Renal pelvis (tissue), 4 donors: ENCODE results near the gene RPH3AL. TPM values are rescaled to one million over a fixed set of nuclear protein-coding genes. Genes with fewer than 3 reads are reported as not detected.
"Not testable (repeated sequence)": the region's sequence is repeated elsewhere in the genome, so short reads cannot be mapped to it uniquely, and the experiment has no call there.

Experiments used
- DNase-seq: peaks from one replicate; pipeline ENCODE4 v3.0.0-alpha.2; 2013
- polyA plus RNA-seq, 3 donors: library from polyadenylated mRNA; unstranded; fragments of 120-200 nt; gene quantifications; one replicate each; pipeline ENCODE4 v1.2.1, GENCODE V29; 2013; ENCODE audit not compliant: insufficient read length in 3 of 3

Gene RPH3AL
- polyA plus RNA-seq, 3 donors, result 15.7 to 29.5 (median 23.1) TPM

DNA sequence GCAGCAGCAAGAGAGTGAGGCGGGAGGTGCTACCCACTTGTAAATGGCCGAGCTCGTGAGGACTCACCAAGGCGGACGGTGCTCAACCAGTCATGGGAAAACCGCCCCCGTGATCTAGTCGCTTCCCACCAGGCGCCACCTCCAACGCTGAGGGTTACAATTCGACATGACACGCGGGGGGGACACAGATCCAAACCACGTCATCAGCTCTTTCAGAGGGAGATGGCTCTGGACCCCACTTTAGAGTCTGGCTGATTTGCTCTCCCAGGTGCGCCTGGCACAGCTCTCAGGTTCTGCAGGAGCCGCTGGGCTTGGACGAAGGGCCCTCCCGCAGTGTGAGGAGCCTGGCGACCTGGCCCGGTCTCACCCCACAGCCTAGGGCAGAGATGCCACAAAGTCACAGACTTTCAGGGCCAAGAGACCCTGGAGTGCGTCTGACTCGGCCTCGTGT is 150.1 kb downstream of the RPH3AL start:
- no peak for DNase-seq

DNA sequence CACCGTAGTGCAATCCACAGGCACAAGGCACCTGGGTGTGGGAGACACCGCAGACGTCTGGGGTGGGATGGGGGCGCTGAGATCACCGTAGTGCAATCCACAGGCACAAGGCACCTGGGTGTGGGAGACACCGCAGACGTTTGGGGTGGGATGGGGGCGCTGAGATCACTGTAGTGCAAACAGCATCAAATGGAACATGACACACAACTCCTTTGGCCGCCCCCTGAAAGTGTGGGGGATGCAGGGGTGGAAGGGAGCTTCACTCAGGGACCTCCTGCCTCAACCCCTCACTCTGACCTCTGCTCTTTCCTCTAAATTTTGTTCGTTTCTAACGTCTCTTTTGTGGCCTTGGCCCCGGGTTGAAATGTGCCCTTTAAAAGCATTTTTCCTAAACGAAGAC is 150.9 kb downstream of the RPH3AL start:
- not testable (repeated sequence) for DNase-seq

DNA sequence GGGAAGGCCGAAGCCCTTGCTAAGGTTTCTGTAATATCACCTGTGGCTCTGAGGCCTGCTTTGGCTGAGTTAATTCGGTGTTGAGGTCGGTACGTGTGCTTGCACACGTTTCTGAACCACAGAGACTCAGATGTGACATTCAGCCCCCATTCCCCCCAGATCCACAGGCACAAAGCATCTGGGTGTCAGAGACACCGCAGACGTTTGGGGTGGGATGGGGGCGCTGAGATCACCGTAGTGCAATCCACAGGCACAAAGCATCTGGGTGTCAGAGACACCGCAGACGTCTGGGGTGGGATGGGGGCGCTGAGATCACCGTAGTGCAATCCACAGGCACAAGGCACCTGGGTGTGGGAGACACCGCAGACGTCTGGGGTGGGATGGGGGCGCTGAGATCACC is 151.3 kb downstream of the RPH3AL start:
- DNase-seq, result not testable (repeated sequence)

DNA sequence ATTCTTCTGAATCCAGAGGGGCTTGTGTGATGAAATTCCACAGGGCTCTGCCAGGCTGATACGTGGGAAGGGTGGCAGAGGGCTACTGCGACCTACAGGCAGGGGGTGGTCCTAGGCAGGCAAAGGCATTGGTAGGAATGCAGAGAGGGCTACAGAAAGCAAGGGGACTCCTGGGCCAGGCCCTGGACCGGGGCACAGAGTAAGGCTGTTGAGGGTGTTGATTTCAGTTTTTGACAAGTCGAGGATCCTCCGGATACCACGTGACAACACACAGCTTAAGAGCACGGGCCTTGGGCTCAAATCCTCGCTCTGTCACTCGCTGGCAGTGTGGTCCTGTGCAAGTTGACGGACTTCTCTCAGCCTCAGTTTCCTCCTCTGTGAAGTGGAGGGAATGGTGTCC is 152.0 kb downstream of the RPH3AL start:
- no peak for DNase-seq

DNA sequence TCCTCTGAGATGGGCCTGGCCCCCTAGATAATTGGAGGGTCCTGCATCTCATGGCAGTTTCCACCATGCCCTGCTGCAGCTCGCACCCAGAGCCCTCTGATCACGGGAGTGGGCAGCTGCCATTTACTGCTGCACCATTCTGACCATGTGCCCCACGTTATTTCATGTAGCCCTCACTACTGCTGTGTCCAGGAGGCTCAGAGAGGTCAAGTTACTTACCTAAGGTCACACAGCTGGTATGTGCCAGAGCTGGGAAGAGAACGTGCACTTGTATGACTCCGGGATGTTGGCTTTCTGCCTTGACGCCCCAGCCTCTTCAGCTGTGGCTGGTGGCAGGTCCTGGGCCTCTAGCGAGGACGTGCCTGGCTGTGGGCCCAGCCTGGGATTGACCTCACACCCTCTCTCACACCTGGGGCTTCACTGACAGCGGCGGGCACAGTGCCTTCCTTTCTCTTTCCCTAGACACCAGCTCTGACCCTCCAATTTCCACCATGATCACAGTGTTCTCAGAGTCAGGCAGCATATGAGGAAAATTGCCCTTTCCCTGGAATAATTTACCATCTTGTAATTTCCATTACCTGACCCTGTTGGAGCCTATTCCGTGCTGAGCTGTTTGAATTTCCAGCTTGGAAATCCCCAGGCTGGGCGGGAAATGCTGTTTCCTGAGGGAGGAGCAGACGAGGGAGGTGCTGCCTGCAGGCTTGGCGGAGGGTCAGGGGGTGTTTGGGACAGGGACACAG is 152.6 kb downstream of the RPH3AL start:
- no peak for DNase-seq

DNA sequence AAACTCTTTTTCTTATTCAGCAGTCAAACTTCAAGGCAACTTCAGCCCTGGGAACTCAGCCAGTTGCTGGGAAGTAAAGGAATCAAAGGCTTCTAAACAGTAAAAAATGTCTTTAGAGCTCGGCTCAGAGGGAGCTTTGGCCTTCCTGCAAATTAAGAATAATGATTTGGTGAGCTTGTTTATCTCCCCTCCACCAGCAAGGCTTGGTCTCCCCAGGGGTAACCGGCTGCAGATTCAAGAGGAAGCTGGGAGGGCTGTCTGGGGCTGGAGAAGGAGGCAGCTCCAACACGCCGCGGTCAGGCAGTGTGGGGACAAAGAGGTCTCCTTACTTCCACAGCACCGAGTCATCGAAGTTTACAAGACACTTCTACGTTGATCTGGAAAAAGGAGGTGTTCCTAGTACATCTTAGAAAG is 153.4 kb downstream of the RPH3AL start:
- no peak for DNase-seq

DNA sequence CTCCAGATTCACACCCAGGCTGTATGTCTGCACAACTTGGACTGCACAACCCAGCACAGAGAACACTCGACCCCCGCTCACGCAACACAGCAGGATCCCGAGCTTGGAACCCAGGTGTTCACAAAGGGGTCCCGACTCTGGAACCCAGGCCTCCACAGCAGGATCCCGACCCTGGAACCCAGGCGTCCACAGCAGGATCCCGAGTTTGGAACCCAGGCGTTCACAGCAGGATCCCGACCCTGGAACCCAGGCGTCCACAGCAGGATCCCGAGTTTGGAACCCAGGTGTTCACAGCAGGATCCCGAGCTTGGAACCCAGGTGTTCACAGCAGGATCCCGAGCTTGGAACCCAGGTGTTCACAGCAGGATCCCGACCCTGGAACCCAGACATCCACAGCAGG is 154.4 kb downstream of the RPH3AL start:
- not testable (repeated sequence) for DNase-seq

DNA sequence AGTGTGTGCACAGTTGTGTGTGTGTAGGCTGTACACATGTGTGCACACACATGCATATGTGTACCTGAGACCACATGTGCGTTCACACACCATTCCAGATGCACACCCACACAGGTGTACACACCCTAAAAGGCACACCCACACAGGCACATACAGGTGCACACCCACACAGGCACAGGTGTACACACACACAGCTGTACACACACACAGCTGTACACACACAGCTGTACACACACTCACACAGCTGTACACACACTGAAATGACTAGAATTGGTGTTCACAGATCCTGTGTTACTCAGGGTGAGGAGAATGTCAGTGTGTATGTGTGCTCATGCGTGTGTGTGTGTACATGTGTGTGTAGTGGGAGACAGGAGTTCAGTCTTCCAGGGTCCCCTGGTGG is 155.3 kb downstream of the RPH3AL start:
- no peak for DNase-seq

DNA sequence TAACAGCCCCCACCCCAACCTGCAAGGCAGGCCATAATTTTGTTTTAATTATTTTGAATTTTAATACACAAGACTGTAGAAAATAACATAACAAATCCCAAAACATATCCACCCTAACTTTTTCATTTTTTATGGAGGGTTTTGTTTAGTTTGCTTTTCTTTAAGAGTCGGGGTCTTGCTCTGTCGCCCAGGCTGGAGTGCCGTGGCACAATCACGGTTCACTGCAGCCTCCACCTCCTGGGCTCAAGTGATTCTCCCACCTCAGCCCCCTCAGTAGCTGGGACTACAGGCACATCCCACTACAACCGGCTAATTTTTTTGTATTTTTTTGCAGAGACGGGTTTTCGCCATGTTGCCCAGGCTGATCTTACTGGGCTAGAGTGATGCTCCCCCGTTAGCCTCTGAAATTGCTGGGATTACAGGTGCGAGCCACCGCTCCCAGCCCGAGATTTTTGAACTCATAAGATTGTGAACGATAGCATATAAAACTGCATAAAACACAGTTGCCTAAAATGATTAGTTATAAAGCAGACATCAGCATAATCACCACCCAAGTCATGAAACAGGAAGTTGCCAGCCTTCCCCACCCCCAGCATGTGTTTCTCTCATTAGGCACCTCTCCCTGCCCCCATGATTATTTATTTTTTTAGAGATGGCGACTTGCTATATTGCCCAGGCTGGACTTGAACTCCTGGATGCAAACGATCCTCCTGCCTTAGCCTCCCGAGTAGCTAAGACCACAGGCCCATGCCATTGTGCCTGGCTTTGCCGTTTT is 157.6 kb downstream of the RPH3AL start:
- DNase-seq, result no peak

DNA sequence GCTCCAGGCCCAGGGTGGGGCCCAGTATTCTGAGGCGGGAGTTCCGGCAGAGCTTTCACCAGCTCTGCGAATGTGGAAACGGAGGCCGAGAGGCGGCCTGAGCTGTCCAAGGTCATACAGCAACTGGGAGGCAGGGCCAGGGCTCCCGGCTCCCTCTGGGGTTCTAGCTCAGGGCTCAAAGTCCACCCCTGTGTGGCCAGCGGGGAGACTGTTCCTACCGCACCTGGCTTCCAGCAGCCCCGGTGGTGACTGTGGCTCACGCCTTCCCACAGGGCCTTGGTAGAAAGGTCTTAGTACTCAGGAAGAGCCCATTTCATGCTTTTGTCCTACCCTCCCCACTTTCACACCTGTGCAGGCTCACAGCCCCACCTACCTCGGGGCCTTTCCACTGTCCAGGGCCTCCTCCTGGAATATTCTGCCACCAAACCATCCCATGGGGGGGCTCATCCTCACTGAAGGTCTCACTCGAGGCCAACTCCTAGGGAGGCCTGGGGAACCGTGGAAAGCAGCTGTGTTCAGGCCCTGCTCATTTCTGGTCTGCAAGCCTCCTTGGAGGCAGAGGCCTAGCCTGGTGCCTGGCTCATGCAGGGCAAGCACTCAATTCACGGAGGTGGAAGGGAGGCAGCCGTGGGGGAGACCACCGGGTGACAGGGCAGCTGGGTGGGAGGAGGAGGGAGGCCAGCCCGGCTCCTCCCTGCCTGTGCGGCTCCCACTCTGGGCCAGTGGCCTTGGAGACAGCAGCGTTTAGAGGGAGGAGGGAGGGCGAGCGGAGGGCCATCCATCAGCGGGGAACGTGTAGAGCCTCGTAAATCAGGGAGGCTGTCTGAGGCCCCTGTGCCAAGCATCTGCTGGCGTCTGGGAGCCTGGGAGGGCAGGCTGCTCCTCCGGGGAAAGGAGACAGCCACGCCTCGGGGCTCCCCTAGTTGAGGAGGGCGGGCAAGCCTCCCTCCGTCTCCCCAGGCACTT is 158.5 kb downstream of the RPH3AL start:
- peak; percentile 76 for DNase-seq

DNA sequence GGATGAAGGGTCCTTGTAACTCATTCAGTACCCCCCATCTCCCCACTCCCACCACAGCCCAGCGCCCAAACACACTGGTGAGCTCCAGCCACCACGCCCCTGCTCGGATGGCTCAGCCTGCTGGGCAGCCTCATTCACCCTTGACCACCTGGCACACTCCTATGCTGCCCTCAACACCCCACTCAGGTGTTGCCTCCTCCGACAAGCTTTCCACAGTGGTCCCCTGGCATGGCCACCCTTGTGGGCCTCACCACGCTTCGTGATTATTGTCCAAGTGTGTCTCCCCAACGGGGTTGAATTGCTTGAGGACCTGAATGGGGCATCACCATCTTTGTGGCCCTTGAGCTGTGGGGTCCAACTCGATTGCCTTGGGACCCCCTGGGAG is 159.2 kb downstream of the RPH3AL start:
- DNase-seq, result no peak

DNA sequence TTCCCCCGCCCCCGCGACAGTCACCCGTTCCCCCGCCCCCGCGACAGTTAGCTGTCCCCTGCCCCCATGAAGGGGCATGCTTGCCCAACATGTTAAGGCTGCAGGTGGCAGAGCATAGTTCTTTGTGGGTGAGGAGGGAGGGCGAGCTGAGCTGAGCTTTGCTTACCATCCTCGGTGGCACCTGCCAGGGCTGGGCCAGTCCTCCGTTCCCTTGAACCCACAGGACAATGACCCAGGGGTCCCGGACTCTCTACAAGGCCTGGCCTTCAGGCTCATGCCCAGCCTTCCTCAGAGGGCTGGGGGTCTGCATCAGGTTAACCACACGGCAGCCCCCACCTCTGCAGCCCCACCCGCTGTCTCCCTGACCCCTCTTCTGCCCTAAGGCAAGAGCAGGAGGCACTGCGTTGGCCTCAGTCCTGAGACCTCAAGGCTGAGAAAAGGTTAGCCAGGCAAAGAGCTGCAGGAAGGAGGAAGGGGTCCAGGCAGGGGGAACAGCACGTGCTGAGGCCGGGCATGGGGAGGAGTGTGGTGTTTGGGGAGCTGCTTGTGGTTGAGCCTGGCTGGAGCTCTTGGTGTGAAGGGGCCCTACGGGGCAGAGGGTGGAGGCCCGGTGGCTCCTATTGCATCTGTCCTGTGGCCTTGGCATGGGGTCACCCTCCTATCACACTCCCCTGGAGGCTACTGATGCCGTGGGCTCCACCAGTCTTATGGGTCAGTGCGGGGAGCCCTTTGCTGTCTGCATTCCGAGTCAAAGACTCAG is 159.8 kb downstream of the RPH3AL start:
- no peak for DNase-seq

DNA sequence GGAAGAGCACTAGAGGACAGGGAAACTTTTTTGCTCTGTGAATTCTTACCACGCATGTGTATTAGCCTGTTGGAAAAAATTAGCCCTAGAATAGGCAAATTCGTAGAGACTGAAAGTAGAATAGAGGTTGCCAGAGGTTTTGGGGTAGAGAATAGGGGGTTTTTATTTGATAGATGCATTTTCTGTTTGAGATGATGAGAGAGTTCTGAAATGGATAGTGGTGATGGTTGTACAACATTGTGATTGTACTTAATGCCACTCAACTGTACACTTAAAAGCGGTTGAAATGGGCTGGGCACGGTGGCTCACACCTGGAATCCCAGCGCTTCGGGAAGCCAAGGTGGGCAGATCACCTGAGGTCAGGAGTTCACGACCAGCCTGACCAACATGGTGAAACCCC is 163.2 kb downstream of the RPH3AL start:
- DNase-seq, result no peak

DNA sequence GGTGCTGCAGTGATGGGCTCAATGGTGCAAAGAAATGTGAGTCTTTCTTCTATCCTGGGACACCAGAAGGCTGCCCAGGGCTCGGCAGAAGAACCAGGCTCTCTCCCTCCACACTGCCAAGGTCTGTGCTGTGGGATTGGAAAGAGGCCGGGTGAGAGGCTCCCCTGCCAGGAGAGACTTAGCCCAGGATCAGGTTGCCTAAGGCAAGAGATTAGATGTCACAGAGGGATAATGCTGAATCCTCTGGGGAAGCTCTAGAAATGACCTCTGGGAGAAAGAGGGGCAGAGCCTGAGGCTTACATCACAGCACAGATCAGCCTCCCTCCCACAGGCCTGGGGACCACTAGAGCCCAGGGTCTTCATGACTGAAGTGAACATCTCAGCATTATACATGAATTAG is 165.5 kb downstream of the RPH3AL start:
- no peak for DNase-seq

DNA sequence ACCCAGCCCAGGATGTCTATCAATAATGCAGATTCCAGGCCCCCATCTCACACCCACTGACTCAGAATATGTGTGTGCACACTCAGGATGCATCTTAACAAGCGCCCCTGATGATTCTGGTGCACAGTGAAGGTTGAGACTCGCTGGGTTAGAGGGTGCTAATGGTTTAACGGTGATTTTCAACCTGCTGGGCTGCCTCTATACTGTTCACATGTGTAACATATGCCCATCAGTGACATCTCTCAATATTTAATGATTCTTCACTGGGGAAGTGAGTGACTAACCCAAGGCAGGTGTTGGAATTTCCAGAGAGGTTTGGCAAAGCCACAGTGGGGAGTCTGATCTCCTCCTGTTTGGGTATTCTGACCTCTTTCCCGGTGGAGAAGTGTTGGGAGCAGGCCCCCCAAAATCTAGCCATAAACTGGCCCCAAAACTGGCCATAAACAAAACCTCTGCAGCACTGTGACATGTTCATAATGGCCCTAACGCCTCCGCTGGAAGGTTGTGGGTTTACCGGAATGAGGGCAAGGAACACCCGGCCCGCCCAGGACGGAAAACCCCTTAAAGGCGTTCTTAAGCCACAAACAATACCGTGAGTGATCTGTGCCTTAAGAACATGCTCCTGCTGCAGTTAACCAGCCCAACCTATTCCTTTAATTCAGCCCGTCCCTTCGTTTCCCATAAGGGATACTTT is 167.0 kb downstream of the RPH3AL start:
- DNase-seq, result no peak

DNA sequence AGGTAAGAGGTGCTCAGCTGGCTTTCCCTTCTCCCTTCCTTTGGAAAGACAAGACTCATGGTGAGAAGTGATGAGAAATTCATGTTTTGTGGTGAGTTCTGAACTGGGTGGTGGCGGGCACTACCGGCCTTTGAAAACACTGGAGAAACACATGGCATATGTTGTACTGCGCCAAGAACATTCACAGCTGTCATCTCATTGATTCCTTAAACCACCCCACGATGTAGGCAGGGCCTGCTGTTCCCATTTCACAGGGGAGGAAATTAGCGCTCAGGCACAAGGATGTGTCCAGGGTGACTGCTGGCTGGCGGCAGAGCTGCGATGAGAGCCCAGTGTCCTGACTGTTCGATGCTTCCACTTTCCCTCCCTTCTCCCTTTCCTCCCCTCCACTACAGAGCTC is 169.6 kb downstream of the RPH3AL start:
- no peak for DNase-seq

DNA sequence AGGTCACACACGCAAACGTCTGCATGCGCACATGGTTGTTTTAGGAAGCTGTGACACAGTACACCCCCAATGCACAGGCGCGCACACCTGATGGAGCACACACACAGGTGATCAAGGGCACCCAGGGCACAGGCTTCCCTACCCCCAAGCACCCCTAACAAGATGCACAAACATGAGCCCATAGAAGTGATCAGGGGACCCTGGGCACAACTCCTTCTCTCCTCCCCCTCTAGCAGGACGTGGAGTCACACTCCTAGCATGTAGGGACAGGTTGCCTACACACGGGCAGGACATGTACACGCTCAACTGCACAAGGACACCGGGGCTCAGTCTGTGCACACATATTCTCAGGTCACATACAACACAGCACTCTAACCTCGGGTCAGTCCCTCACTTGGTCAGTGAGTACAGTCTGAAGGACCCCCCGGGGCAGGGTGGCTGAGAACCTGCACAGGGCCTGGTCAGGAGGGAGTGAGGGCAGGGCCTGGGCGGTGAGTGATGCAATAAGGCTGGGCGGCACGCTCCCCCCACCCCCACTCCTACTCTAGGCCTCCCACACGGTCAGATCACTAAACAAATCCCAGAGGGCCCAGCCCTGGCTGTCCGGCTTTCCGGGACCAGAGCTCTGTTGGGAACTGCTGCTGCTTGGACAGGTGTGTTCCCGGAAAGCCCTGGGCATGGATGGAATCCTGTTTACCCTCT is 170.4 kb downstream of the RPH3AL start:
- DNase-seq, result no peak

DNA sequence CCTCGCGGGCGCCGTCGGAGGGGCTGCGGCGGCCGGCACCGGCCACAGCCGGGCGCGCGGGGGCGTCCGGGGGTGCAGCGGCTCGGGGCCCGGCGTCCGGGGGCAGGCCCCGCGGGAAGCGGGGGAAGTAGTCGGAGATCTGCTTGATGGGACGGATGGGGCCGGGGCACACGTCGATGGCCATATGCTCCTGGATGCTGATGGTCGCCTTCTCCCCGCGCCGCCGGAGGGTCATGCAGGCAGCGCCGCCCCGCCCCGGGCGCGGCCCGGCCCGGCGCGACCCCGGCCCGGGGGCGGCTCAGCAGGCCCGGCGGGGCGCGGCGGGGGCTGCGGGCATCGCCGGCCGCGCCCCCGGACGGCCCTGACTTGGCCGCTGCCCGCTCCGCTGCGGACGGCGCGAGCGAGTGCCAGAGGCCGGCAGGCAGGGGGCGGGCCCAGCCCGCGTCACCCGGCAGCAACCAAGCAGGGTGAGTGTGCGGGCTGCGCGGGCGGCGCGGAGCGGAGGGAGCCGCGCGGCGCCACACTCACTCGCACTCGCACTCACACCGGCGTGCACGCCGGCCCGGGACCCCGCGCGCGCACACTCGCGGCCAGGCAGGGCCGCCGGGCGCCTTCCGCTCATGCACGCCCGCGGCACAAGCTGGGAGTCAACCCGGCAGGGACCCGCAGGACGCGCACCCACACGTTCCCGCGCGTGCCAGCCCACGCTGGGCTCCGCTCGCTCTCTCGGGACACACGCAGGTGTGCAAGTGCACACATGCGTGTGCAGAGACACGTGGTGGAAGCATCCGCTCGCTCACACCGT is 171.2 kb downstream of the RPH3AL start, which contains the start of gene DOC2B:
Gene DOC2B (minus strand): TSS at position 406 of the 805 bp plus-strand sequence. CDS start 171 bp downstream, at position 235.
- DNase-seq, result no peak
